HG03196 (cell line): Measurements from ENCODE around the gene KCNAB1.
"Not testable (repeated sequence)": the region's sequence is repeated elsewhere in the genome, so short reads cannot be mapped to it uniquely, and the experiment has no call there.

Experiments
- ATAC-seq: cut with Tn5 transposase; IDR thresholded peaks from one replicate; pipeline ENCODE4 v1.9.1; 2021; ENCODE audit not compliant: unreplicated experiment

Gene KCNAB1

DNA sequence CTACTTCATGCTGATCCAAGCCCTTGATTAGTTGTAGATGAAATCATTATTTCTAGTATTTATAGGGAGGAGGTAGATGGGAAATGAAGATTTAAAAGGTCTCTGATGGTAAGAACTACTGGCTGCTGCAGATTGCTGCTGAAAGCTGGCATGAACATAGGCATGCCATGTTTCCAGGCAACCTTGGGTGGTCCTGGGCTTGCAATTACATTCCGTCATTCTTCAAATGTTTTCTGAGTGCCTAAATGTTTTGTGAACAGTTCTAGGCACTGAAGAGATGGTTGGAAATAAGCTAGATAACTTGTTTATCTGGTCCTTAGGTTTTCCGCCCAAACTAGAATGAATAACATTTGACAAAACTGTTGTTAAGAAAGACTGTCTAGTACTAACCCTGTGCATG, 95.8 kb downstream of the KCNAB1 start:
- no peak for ATAC-seq

- no peak for ATAC-seq
Observed at GRCh38 chr3:156216852-156217251, 96.5 kb downstream of the KCNAB1 start.

- ATAC-seq, result no peak
Observed at GRCh38 chr3:156217674-156218352, 97.4 kb downstream of the KCNAB1 start.

DNA sequence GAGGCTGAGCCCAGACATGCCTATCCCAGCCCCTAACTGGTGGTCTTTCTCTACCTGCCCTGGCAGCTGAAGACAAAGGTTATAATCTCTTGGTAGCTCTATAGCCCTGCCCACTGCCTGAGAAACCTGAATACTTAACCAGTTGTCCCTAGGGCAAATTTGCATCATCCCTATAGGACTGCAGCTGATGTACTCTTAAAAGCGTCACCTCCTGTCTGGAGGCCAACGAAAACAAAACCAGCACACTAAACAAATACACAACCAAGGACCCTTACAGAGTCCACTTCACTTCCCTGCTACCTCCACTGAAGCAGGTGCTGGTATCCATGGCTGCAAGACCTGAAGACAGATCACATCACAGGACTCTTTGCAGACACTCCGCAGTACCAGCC, 98.0 kb downstream of the KCNAB1 start:
- ATAC-seq, result no peak

DNA sequence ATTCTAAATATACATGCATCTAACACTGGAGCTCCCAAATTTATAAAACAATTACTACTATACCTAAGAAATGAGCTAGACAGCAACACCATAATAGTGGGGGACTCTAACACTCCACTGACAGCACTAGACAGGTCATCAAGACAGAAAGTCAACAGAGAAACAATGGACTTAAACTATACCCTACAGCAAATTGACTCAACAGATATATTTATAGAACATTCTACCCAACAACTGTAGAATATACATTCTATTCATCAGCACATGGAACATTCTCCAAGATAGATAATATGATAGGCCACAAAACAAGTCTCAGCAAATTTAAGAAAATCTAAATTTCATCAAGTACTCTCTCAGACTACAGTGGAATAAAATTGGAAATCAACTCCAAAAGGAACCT, 102.0 kb downstream of the KCNAB1 start:
- not testable (repeated sequence) for ATAC-seq

DNA sequence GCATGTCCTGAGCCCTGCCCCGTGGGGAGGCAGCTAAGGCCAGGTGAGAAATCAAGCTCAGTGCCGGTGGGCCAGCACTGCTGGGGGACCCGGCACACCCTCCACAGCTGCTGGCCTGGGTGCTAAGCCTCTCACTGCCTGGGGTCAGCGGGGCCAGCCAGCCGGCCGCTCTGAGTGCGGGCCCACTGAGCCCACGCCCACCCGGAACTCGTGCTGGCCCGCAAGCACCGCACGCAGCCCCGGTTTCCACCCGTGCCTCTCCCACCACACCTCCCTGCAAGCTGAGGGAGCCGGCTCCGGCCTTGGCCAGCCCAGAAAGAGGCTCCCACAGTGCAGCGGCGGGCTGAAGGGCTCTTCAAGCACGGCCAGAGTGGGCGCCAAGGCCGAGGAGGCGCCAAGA, 103.7 kb downstream of the KCNAB1 start:
- not testable (repeated sequence) for ATAC-seq

- ATAC-seq, result no peak
Observed at GRCh38 chr3:156226676-156227420, 106.5 kb downstream of the KCNAB1 start.

DNA sequence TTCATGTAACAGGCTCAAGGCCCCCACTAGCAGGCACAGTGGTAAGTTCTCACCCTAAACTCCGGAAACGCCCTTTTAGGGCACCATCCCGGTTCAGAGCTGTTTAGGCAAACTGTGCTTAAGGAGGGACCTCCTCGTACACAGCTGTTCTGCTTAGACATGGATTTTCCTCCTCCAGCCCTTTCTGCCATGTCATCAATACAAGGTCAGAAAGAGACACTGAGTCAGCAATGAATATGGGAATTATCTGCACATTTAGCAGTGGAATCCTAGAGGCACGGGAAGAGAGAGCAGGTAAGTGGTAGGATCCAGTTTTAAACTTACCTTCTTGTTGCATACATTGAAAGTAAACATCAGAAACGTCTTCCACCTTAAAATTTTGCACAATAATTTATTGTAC, 107.3 kb downstream of the KCNAB1 start:
- no peak for ATAC-seq

DNA sequence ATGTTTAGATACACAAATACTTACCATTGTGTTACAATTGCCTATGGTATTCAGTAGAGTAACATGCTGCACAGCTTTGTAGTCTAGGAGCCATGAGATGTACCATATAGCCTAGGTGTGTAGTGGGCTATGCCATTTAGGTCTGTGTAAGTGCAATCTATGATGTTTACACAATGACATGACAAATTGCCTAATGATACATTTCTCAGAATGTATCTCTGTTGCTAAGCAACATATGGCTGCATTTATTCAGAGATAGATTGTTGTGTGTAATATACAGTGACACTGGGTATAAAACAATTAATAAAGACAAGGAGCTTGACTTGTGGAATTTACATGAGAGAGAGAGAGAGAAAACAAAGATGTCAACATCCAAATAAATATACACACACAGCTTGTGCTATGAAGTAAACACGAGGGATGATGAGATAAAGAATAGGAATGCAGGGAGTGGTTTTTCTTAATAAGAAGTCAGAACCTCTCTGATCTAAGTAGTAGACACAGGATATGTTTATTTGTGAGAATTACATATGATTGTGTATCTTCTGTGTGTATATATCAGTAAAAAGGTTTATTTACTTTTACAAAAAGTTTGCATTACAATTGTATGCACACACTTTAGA, 110.0 kb downstream of the KCNAB1 start:
- ATAC-seq, result no peak

DNA sequence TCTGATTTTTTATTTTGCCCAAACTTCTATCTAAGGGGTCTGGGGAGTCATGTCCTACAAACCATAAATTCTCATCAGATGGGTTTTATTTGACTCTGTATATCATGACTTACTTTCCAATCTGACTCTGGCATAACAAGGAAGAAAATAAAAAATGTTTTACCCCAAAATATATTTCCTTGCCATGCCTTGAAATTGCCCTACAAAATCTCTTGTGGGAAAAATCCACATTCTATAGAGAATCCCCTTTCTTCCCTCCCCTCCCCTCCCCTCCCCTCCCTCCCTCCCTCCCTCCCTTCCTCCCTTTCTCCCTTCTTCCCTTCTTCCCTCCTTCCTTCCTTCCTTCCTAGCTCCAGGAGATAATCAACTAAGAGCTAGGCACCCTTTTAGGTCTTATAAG, 110.8 kb downstream of the KCNAB1 start:
- ATAC-seq, result not testable (repeated sequence)

DNA sequence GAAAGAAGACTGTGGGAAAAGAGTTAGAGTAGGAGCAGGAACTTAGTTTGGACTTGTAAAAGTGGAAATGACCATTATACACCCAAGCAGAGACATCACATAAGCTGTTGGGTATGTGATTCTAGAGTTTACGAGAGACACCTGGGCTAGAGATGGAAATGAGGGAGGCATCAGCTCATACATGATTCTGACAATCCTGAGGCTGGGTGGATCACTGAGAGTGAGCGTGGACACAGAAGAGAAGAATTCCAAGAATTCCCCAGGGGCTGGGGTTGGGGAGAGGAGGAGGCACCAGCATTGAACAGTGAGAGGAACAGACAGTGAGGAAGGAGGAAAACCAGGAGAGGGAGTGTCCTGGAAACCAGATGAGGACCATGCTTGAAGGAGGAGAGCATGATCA, 113.5 kb downstream of the KCNAB1 start:
- no peak for ATAC-seq

DNA sequence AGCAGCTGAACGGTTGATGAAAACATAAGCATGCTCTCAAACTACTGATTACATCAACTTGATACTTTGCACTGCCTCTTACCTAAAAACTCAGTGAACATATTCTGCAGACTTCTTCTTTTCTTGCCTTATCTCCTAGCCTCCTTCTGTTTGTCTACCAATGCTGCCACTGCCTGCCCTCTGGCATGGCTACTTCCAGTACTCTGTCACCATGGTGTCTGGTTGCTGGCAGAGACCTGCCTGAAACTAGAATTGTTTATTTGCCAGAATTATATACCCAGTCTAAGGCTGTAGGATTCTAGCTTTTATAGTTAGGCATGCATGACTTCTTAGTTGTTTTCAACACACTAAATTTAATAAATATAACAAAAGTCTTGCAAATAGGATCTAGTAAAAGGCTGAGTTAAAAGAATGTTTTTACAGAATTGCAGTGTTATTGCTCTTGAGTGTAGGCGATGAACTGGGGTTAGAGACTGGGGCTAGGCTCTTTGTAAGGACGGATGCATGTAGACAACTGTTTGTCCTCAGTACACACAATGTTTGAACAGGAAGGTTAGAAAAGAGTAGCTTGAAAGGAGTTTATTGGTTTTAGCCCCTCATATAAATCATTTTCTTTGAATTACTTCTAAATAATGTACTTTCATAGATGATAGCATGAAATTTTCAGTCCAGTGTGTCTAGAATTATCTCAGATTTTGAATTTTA, 116.3 kb downstream of the KCNAB1 start:
- no peak for ATAC-seq

DNA sequence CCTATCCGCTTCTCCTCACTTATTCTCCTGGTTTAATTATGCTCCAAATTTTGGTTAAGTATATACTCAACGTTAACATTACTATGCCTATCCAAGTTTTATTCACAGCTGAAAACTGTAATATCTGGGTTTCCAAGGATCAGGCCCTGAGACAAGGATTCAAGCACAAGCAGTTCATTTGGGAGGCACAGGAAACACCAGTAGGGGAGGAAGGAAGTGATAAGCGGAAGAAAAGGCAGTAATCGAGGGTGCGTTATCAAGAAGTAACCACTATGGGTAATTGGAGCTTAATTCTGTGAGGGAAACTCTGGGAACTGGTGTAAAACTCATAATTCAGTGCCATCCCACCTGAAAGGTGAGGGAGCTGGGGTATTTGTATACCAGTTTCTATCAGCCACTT, 120.3 kb downstream of the KCNAB1 start:
- no peak for ATAC-seq

- ATAC-seq, result no peak
Observed at GRCh38 chr3:156246961-156247725, 126.8 kb downstream of the KCNAB1 start.

GRCh38 chr3:156250550-156250949, 130.2 kb downstream of the KCNAB1 start:
- ATAC-seq, result no peak

DNA sequence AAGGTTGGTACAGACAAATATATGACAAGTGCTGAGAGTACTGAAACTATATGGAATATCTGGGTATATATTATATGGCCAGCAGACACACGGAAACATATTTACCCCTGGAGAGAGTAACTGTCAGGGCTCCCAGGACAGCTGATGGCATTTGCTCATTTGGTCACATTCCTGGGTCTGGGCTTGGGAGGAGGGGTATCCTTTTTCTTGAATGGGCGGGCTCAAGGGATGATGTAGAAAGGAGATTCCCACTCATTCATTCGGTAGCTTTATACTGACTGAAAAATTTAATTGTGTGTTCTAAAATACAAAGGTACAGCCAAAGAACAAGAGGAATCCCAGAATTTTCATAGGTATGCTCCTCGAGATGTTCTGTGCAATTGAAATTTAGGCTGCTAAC, 131.0 kb downstream of the KCNAB1 start:
- no peak for ATAC-seq

- no peak for ATAC-seq
Observed at GRCh38 chr3:156252656-156253055, 132.3 kb downstream of the KCNAB1 start.

DNA sequence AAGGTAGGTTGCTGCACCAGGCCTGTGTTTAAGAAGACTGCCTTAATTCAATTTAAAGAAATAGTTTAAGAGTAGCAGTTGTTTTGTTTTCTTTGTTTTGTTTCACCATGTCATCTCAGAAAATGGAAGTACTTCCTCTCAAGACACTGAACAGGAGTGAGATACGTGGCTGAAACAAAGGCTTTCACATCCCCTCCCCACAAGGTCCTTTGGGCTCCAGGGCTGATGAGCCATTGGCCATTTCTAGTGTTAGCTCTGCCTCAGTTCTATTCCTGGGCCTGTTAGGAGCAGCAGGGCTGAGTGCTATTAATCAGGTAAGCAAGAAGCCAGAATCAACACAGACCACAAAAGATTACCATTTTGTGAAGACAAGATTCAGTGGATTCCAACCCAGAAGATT, 132.8 kb downstream of the KCNAB1 start:
- no peak for ATAC-seq

DNA sequence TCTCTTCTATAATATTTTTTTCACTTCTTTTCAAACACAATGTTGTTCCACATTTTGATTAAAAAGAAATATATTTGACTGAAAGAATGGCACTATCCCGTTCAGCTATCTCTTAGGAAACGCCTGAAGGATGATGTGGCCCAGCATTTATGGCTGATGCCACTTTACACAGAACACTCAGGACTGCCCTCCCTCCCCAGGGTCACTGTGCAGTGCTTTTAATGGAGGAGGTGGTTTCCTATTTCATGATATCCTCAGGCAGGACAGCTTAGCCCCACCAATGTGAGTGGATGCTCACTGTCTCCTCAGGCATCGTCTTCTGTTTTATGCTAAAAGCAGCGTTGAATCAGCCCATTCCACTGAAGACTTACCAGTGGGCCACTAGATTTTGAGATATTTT, 135.9 kb downstream of the KCNAB1 start:
- ATAC-seq, result no peak

GRCh38 chr3:156256945-156257344, 136.6 kb downstream of the KCNAB1 start:
- no peak for ATAC-seq

- no peak for ATAC-seq
Observed at GRCh38 chr3:156258301-156258700, 137.9 kb downstream of the KCNAB1 start.
